HEK293 (cell line): ENCODE measurements around the gene MLLT6.

ENCODE experiments used
- CTCF ChIA-PET: fragments of 350-600 bp; formaldehyde crosslinking; extraction: SDS; loops from one replicate; lab custom pipeline; 2021; ENCODE audit warnings: antibody characterized with exemption; lab: Yijun Ruan, JAX
- POLR2A ChIA-PET: fragments of 300-600 bp; formaldehyde crosslinking; extraction: SDS; loops from one replicate; lab custom pipeline; 2020; ENCODE audit warnings: antibody characterized with exemption, inconsistent platforms; lab: Yijun Ruan, JAX
- H3K27ac ChIP-seq: fragments of 200-500 bp; sonication (Bioruptor generic); 2 replicates; pipeline ENCODE4 v1.5.1; 2014; ENCODE audit warnings: low read depth, low read length, control low read depth, inconsistent platforms; ENCODE audit errors: extremely low read depth
- H3K36me3 ChIP-seq, 2 experiments: fragments of 200-500 bp in 1 of 2; sonication (Bioruptor generic) in 1 of 2; 1 replicate in 1 of 2; 2 replicates in 1 of 2; pipeline ENCODE4 v1.5.1; 2014 to 2017; ENCODE audit warnings: inconsistent platforms in 2 of 2, low read length in 2 of 2; ENCODE audit not compliant: control insufficient read depth in 2 of 2, insufficient read depth in 1 of 2
- H3K4me1 ChIP-seq: fragments of 200-500 bp; sonication (Bioruptor generic); 2 replicates; pipeline ENCODE4 v1.5.1; 2014; ENCODE audit warnings: mild to moderate bottlenecking, low read length, inconsistent platforms; ENCODE audit not compliant: control insufficient read depth, insufficient read depth
- H3K4me3 ChIP-seq: 2 replicates; pipeline ENCODE4 v1.5.1; 2011; ENCODE audit warnings: low read depth, mild to moderate bottlenecking, control low read depth, low read length, moderate library complexity
- H3K9me3 ChIP-seq: fragments of 200-500 bp; sonication (Bioruptor generic); 2 replicates; pipeline ENCODE4 v1.5.1; 2014; ENCODE audit warnings: low read depth, low read length, inconsistent platforms; ENCODE audit not compliant: control insufficient read depth, insufficient read depth
- GLI4 ChIP-seq: fragments of 450-650 bp; formaldehyde crosslinking; IDR thresholded peaks from 2 replicates; pipeline ENCODE4 v1.5.1; 2016; ENCODE audit warnings: missing biosample characterization, missing genetic modification characterization
- INSM2 ChIP-seq: fragments of 450-650 bp; formaldehyde crosslinking; IDR thresholded peaks from 2 replicates; pipeline ENCODE4 v1.5.1; 2016; ENCODE audit warnings: missing biosample characterization, missing genetic modification characterization
- KLF16 ChIP-seq: fragments of 450-650 bp; formaldehyde crosslinking; IDR thresholded peaks from 2 replicates; pipeline ENCODE4 v1.5.1; 2017; ENCODE audit warnings: missing biosample characterization, missing genetic modification characterization
- KLF17 ChIP-seq: fragments of 450-650 bp; formaldehyde crosslinking; IDR thresholded peaks from 2 replicates; pipeline ENCODE4 v1.5.1; 2016; ENCODE audit warnings: missing biosample characterization, missing genetic modification characterization
- OVOL3 ChIP-seq: fragments of 450-650 bp; formaldehyde crosslinking; IDR thresholded peaks from 2 replicates; pipeline ENCODE4 v1.5.1; 2016; ENCODE audit warnings: missing biosample characterization, missing genetic modification characterization
- REPIN1 ChIP-seq: fragments of 450-650 bp; formaldehyde crosslinking; IDR thresholded peaks from 2 replicates; pipeline ENCODE4 v1.5.1; 2017; ENCODE audit warnings: missing biosample characterization, missing genetic modification characterization, low read depth
- SCRT1 ChIP-seq: fragments of 450-650 bp; formaldehyde crosslinking; IDR thresholded peaks from 2 replicates; pipeline ENCODE4 v1.5.1; 2016; ENCODE audit warnings: missing biosample characterization, missing genetic modification characterization, borderline replicate concordance
- TRIM28 ChIP-seq: IDR thresholded peaks from 2 replicates; pipeline ENCODE4 v1.6.1; 2011; ENCODE audit warnings: low read length, control low read depth, borderline replicate concordance
- YY1 ChIP-seq: fragments of 450-650 bp; formaldehyde crosslinking; IDR thresholded peaks from 2 replicates; pipeline ENCODE4 v1.5.1; 2018; ENCODE audit warnings: missing biosample characterization, missing genetic modification characterization
- ZBTB6 ChIP-seq: fragments of 450-650 bp; formaldehyde crosslinking; IDR thresholded peaks from 2 replicates; pipeline ENCODE4 v1.5.1; 2017; ENCODE audit warnings: missing biosample characterization, missing genetic modification characterization
- ZFP37 ChIP-seq: fragments of 450-650 bp; formaldehyde crosslinking; IDR thresholded peaks from 2 replicates; pipeline ENCODE4 v1.5.1; 2016; ENCODE audit warnings: missing biosample characterization, missing genetic modification characterization
- ZNF10 ChIP-seq: fragments of 450-650 bp; formaldehyde crosslinking; IDR thresholded peaks from 2 replicates; pipeline ENCODE4 v1.5.1; 2017; ENCODE audit warnings: missing biosample characterization, missing genetic modification characterization
- ZNF146 ChIP-seq: fragments of 450-650 bp; formaldehyde crosslinking; IDR thresholded peaks from 2 replicates; pipeline ENCODE4 v1.5.1; 2016; ENCODE audit warnings: missing biosample characterization, missing genetic modification characterization
- ZNF2 ChIP-seq: fragments of 450-650 bp; formaldehyde crosslinking; IDR thresholded peaks from 2 replicates; pipeline ENCODE4 v1.5.1; 2016; ENCODE audit warnings: missing biosample characterization, missing genetic modification characterization
- ZNF26 ChIP-seq: fragments of 450-650 bp; formaldehyde crosslinking; IDR thresholded peaks from 2 replicates; pipeline ENCODE4 v1.5.1; 2016; ENCODE audit warnings: missing biosample characterization, missing genetic modification characterization
- ZNF37A ChIP-seq: fragments of 450-650 bp; IDR thresholded peaks from 2 replicates; pipeline ENCODE4 v1.5.1; 2018; ENCODE audit warnings: missing biosample characterization, missing genetic modification characterization
- ZNF398 ChIP-seq: fragments of 450-650 bp; formaldehyde crosslinking; IDR thresholded peaks from 2 replicates; pipeline ENCODE4 v1.5.1; 2017; ENCODE audit warnings: missing biosample characterization, missing genetic modification characterization
- ZNF404 ChIP-seq: fragments of 450-650 bp; formaldehyde crosslinking; IDR thresholded peaks from 2 replicates; pipeline ENCODE4 v1.5.1; 2017; ENCODE audit warnings: missing biosample characterization, missing genetic modification characterization
- ZNF48 ChIP-seq: fragments of 450-650 bp; formaldehyde crosslinking; IDR thresholded peaks from 2 replicates; pipeline ENCODE4 v1.5.1; 2016; ENCODE audit warnings: missing biosample characterization, missing genetic modification characterization
- ZNF560 ChIP-seq: fragments of 450-650 bp; formaldehyde crosslinking; IDR thresholded peaks from 2 replicates; pipeline ENCODE4 v1.5.1; 2017; ENCODE audit warnings: missing biosample characterization, missing genetic modification characterization, borderline replicate concordance
- ZNF571 ChIP-seq: fragments of 450-650 bp; formaldehyde crosslinking; IDR thresholded peaks from 2 replicates; pipeline ENCODE4 v1.5.0; 2017; ENCODE audit warnings: missing biosample characterization, missing genetic modification characterization
- ZNF585B ChIP-seq: fragments of 450-650 bp; formaldehyde crosslinking; IDR thresholded peaks from 2 replicates; pipeline ENCODE4 v1.5.1; 2016; ENCODE audit warnings: missing biosample characterization, missing genetic modification characterization
- ZNF596 ChIP-seq: fragments of 450-650 bp; IDR thresholded peaks from 2 replicates; pipeline ENCODE4 v1.5.0; 2018; ENCODE audit warnings: missing biosample characterization, mild to moderate bottlenecking, missing genetic modification characterization, moderate library complexity
- ZNF621 ChIP-seq: fragments of 450-650 bp; formaldehyde crosslinking; IDR thresholded peaks from 2 replicates; pipeline ENCODE4 v1.5.1; 2017; ENCODE audit warnings: missing biosample characterization, missing genetic modification characterization
- ZNF624 ChIP-seq: fragments of 450-650 bp; formaldehyde crosslinking; IDR thresholded peaks from 2 replicates; pipeline ENCODE4 v1.5.1; 2017; ENCODE audit warnings: missing biosample characterization, missing genetic modification characterization
- ZNF670 ChIP-seq: fragments of 450-650 bp; formaldehyde crosslinking; IDR thresholded peaks from 2 replicates; pipeline ENCODE4 v1.5.1; 2016; ENCODE audit warnings: missing biosample characterization, missing genetic modification characterization, low read depth
- ZNF692 ChIP-seq: fragments of 450-650 bp; formaldehyde crosslinking; IDR thresholded peaks from 2 replicates; pipeline ENCODE4 v1.5.1; 2016; ENCODE audit warnings: missing biosample characterization, missing genetic modification characterization
- ZNF747 ChIP-seq: fragments of 450-650 bp; formaldehyde crosslinking; IDR thresholded peaks from 2 replicates; pipeline ENCODE4 v1.5.1; 2016; ENCODE audit warnings: missing biosample characterization, missing genetic modification characterization
- ZXDB ChIP-seq: fragments of 450-650 bp; formaldehyde crosslinking; IDR thresholded peaks from 2 replicates; pipeline ENCODE4 v1.5.1; 2016; ENCODE audit warnings: missing biosample characterization, missing genetic modification characterization

MLLT6 gene

GRCh38 chr17:38667099-38667786 lies 37.8 kb upstream of the MLLT6 start:
- no peaks in the 10 kb centered on the region for H3K36me3 ChIP-seq
- H3K9me3 ChIP-seq, result no peaks in the 10 kb centered on the region
- ChIA-PET CTCF (interaction anchor here (0.6 to 11.9 kb wide), 52 partner anchors 8 to 367 kb away, joined by 3 to 254 read pairs (median 4); partner anchors contain the start of genes SOCS7 and SRCIN1), POLR2A (interaction anchor here (0.7 to 1.0 kb wide), 2 partner anchors 109 to 248 kb away, joined by 3 to 4 read pairs; no protein-coding TSS in a partner anchor)
- peaks cover 4% of the 10 kb centered on the region; the same call in 1 of the 2 replicates for H3K4me1 ChIP-seq
- no peak overlapping the region for H3K27ac ChIP-seq
- H3K4me3 ChIP-seq, result no peak overlapping the region
- no peak; the same call in 1 of the 2 replicates for TF ChIP-seq INSM2 (tag by site-specific recombination)
- no peak for TF ChIP-seq ZNF624 (tag by site-specific recombination)
- TF ChIP-seq KLF16 (tag by site-specific recombination), result no peak
- peak; percentile 66 for TF ChIP-seq ZNF2 (tag by site-specific recombination)
- TF ChIP-seq OVOL3, result peak; percentile 90; the same call in 1 of the 2 replicates
- TF ChIP-seq ZNF146 (tag by site-specific recombination), result peak; percentile 32; the same call in 1 of the 2 replicates
- TF ChIP-seq ZNF398, result no peak
- no peak for TF ChIP-seq ZBTB6 (tag by site-specific recombination)
- TF ChIP-seq ZNF37A (tag by site-specific recombination), result no peak
- 0 out of 2 replicates have a peak, but pooled peaks have one; percentile 27 for TF ChIP-seq YY1 (tag by site-specific recombination)
- no peak for TF ChIP-seq ZXDB (tag by site-specific recombination)
- peak; percentile 96; the same call in 1 of the 2 replicates for TF ChIP-seq ZNF404 (tag by site-specific recombination)
- no peak for TF ChIP-seq GLI4 (tag by site-specific recombination)
- TF ChIP-seq KLF17 (tag by site-specific recombination), result peak; percentile 52; the same call in 1 of the 2 replicates
- TF ChIP-seq ZNF10, result no peak
- TF ChIP-seq ZNF747, result no peak
- TF ChIP-seq ZNF670 (tag by site-specific recombination), result 0 out of 2 replicates have a peak, but pooled peaks have one; percentile 59
- no peak for TF ChIP-seq ZNF571 (tag by site-specific recombination)
- no peak for TF ChIP-seq ZNF26 (tag by site-specific recombination)
- 0 out of 2 replicates have a peak, but pooled peaks have one; percentile 54 for TF ChIP-seq REPIN1 (tag by site-specific recombination)
- TF ChIP-seq ZNF560 (tag by site-specific recombination), result peak; percentile 96
- TF ChIP-seq TRIM28, result no peak
- TF ChIP-seq ZNF692 (tag by site-specific recombination), result 0 out of 2 replicates have a peak, but pooled peaks have one; percentile 26
- peak; percentile 92 for TF ChIP-seq ZFP37 (tag by site-specific recombination)
- TF ChIP-seq SCRT1, result no peak
- TF ChIP-seq ZNF48 (tag by site-specific recombination), result no peak
- no peak for TF ChIP-seq ZNF621 (tag by site-specific recombination)
- no peak for TF ChIP-seq ZNF596
- TF ChIP-seq ZNF585B, result peak; percentile 17; the same call in 1 of the 2 replicates
